ES-I3 (cell line): ENCODE results near the gene LAD1.

ENCODE experiments used
- H3K36me3 ChIP-seq: 2 replicates; pipeline ENCODE4 v1.6.1; 2013; ENCODE audit warnings: mild to moderate bottlenecking, low read length, control low read depth, moderate library complexity; ENCODE audit not compliant: insufficient read depth
- H3K4me1 ChIP-seq: 2 replicates; pipeline ENCODE4 v1.6.1; 2013; ENCODE audit warnings: mild to moderate bottlenecking, control low read depth, low read length; ENCODE audit not compliant: insufficient read depth
- H3K9ac ChIP-seq: 2 replicates; pipeline ENCODE4 v1.6.1; 2013; ENCODE audit warnings: low read depth, mild to moderate bottlenecking, low read length, moderate library complexity
- H3K9me3 ChIP-seq: 2 replicates; pipeline ENCODE4 v1.6.1; 2013; ENCODE audit warnings: mild to moderate bottlenecking, low read length, moderate library complexity; ENCODE audit not compliant: control insufficient read depth, insufficient read depth

Gene LAD1

DNA sequence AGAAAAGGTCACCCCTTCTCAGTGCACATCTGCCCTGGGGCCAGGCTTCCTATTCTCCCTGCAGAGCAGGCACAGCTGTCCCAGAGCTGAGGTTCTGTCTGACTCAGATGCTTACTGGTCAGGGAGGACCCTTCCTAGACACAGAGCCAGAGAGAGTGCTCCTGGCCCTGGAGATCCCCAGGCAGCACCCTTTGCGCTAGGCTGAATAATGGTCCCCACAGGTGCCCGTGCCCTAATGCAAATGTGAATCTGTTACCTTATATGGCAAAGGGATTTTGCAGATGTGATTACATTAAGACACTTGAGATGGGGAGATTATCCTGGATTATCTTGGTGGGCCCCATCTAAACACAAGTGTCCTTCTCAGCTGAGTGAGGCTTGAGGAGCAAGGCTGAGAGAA, 25.0 kb upstream of the LAD1 start:
- Histone ChIP-seq H3K9me3 (no peaks in the 10 kb centered on the region; the same call in 1 of the 2 replicates), H3K36me3 (no peaks in the 10 kb centered on the region), H3K4me1 (peaks cover 15% of the 10 kb centered on the region; the same call in 1 of the 2 replicates), H3K9ac (no peak overlapping the region)

DNA sequence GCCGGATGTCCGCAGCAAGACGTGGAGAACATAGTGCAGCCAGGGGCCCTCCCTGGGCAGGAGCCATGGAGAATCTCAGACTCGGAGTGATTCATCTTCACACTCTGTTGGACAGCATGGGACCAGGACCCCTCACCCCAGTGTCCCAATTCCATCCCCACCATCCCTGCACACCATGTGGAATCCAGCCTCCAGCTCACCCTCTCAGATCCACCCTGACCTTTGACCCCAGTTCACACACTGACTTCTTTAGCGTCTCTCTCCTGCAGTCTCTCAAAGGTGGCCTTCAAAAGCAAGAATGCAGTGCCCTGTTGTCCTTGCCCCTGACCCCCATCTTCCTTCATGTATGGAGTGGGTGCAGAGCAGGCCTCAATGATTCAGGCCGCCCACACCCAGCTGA, 24.5 kb upstream of the LAD1 start:
- H3K36me3 ChIP-seq: no peaks in the 10 kb centered on the region
- H3K4me1 ChIP-seq: peaks cover 15% of the 10 kb centered on the region; the same call in 1 of the 2 replicates
- H3K9me3 ChIP-seq: no peaks in the 10 kb centered on the region; the same call in 1 of the 2 replicates
- H3K9ac ChIP-seq: no peak overlapping the region

DNA sequence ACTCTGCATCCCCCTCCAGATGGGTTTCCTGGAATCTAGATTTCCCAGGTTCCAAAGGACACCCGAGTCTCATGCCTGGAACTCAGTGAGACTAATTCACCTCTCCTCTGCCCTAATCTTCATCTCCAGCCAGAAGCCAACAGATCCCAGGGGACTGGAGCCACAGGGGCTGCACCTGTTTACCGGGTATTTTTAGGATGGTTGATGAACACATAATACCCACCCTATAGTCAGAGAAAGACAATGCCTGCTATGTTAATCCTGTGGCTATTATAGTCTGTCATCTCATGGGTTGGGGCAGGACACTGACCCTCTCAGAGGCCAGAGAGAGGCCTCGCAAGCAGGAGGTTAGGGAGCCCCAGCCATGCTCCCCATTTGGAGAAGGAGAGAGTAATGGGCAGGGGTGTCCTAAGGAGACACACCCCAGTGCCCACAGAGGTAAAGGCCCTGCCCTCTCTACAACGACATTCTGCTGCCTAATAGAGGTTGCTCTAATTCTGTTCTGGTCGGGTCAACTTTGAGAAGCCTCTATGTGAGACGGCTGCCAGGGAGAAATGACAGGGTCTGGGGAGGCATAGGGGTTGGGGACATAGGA, 23.4 kb upstream of the LAD1 start:
- H3K4me1 ChIP-seq: peaks cover 15% of the 10 kb centered on the region; the same call in 1 of the 2 replicates
- no peaks in the 10 kb centered on the region; the same call in 1 of the 2 replicates for H3K9me3 ChIP-seq

DNA sequence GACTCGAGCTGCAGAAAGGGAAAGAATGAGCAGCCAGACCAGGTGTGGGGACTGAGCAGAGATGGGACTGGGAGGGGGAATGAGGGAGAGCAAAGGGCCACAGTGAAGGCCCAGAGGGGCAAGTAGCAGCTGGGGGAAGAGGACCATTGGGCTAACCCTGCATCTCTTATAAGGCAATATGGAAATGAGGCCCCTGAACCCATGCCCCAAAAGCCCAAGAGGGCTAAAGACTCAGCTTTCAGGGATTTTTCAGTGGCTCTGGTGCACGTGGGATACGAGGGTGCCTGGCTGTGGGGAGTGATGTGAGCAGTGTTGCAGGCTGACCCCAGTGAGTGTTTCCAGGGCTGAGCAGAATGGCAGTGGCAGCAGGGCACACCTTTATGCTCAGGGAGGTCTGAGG, 22.9 kb upstream of the LAD1 start:
- no peaks in the 10 kb centered on the region for H3K36me3 ChIP-seq
- H3K9me3 ChIP-seq: no peaks in the 10 kb centered on the region; the same call in 1 of the 2 replicates
- peaks cover 15% of the 10 kb centered on the region; the same call in 1 of the 2 replicates for H3K4me1 ChIP-seq
- no peak overlapping the region for H3K9ac ChIP-seq

More for the DNA sequence above, 23.4 kb upstream of the LAD1 start:
- Histone ChIP-seq H3K9ac (no peak overlapping the region), H3K36me3 (no peaks in the 10 kb centered on the region)

DNA sequence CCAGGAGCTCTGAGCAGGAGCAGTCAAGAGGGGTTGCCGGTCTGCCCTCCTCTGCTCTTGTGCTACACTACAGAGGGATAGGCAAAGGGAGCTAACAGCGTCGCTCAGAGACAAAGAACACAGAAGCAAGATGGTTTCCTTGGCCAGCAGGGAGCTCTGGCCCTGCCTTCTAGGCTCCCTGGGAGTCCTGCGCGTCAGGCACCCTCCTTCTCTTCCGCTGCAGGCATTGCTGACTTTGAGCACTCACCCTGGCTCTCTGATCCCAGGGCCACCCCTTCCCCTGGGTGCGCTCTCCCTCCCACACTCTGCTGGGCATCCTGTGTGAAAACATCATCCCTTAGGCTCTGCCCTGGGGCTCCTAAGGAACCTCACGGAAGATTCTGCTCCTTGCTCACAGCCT, 21.9 kb upstream of the LAD1 start:
- no peaks in the 10 kb centered on the region; the same call in 1 of the 2 replicates for H3K9me3 ChIP-seq
- peaks cover 15% of the 10 kb centered on the region; the same call in 1 of the 2 replicates for H3K4me1 ChIP-seq
- H3K36me3 ChIP-seq: no peaks in the 10 kb centered on the region
- no peak overlapping the region for H3K9ac ChIP-seq

DNA sequence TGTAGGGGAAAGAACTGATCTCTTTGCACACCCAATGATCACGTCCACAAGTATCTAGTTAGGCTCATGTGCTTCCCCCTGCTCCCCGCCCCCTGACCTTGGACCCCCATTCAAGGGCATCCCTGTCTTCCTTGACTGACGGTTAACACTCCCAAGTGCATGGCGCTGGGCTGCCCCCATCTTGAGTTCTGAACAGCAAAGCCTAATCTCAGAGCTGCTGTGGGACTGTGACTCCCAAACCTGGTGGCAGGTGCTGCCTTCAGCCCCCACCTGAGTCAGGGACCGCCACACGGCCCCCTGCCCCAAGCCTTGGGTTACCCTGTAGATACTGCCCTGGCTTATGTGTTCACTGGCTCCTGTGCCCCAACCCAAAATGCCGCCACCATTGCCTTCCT, 21.5 kb upstream of the LAD1 start:
- Histone ChIP-seq H3K4me1 (peaks cover 15% of the 10 kb centered on the region; the same call in 1 of the 2 replicates), H3K9ac (no peak overlapping the region), H3K9me3 (no peaks in the 10 kb centered on the region; the same call in 1 of the 2 replicates), H3K36me3 (no peaks in the 10 kb centered on the region)

DNA sequence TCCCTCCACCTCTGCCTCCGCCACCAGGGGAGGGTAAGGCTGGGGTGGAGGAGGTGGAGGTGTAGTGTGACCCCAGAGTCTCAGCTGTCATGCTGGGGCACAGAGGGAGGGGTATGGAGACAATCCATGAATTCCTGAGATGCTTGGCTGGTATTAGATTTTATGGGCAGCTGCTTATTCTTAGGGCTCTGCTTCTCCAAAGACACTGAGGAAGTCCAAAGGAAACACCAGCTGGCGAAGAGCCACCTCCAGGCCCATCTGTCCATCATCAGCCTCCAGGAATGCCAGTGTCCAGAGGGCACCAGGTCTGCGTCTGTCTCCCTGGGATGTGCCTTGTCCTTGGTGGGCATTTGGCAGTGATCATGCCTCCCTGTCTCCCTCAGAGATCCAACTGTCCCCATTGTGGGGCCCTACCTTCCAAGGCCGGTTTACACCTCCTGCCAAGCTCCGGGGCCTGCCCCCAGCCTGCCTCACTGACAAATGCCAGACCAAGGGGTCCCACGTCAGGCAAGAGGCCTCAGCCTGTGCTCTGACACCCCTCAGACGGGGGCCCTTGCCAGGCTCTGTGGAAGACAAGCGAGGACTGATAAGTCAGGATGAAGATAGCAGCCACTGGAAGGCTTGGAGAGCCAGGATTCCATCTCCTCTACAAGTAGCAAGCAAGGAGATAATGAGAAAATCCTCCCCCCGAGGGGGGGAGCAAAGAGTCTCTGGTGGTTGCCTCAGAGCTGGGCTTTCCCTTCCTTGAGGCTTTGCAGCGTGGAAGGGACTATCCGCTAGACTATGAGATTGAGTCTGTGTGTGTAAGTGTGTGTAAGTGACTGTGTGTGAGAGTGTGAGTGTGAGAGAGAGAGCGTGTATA, 20.9 kb upstream of the LAD1 start:
- no peaks in the 10 kb centered on the region for H3K36me3 ChIP-seq

DNA sequence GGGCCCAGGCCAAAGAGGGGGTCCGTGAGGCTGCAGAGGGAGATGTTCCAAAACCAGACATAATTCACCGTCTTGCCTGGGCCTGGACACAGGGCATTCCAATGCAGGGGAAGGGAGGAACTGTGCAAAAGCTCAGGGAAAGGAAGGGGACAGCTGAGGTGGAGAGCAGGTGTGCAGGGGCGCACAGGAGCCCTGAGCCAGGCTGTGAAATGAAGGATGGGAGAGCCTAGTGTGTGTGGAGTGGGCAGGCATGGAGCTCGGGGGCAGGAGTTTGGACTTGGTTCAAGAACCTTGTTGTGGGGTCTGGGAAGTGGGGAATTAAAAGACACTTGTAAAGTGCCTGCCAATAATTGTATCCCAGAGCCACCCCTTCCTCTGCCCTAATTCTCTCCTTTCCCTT, 20.1 kb upstream of the LAD1 start:
- peaks cover 15% of the 10 kb centered on the region; the same call in 1 of the 2 replicates for H3K4me1 ChIP-seq
- no peaks in the 10 kb centered on the region; the same call in none of the 2 replicates for H3K9me3 ChIP-seq
- no peaks in the 10 kb centered on the region for H3K36me3 ChIP-seq
- no peak overlapping the region for H3K9ac ChIP-seq

More for the DNA sequence above, 20.9 kb upstream of the LAD1 start:
- Histone ChIP-seq H3K9ac (no peak overlapping the region), H3K9me3 (no peaks in the 10 kb centered on the region; the same call in 1 of the 2 replicates), H3K4me1 (peaks cover 15% of the 10 kb centered on the region; the same call in 1 of the 2 replicates)

DNA sequence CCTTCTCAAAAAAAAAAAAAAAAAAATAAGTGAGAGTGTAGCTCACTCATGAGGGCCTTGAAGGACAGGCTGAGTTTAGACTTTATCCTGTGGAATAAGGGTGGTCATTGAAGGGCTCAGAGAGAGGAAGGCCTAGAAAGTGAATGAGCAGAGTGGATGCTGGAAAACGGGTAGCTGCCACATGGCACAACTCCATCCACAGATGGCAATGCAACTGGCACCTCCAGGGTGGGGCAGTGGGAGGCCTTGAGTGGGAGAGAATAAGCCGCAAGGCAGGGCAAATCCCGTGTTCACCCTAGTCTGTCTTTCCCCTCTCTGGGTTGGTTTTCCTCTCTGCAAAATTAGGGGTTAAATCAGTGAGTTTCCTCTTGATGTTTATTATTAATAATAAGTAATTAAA, 19.3 kb upstream of the LAD1 start:
- Histone ChIP-seq H3K9ac (no peak overlapping the region), H3K36me3 (no peaks in the 10 kb centered on the region), H3K4me1 (peaks cover 15% of the 10 kb centered on the region; the same call in 1 of the 2 replicates), H3K9me3 (no peaks in the 10 kb centered on the region; the same call in none of the 2 replicates)

DNA sequence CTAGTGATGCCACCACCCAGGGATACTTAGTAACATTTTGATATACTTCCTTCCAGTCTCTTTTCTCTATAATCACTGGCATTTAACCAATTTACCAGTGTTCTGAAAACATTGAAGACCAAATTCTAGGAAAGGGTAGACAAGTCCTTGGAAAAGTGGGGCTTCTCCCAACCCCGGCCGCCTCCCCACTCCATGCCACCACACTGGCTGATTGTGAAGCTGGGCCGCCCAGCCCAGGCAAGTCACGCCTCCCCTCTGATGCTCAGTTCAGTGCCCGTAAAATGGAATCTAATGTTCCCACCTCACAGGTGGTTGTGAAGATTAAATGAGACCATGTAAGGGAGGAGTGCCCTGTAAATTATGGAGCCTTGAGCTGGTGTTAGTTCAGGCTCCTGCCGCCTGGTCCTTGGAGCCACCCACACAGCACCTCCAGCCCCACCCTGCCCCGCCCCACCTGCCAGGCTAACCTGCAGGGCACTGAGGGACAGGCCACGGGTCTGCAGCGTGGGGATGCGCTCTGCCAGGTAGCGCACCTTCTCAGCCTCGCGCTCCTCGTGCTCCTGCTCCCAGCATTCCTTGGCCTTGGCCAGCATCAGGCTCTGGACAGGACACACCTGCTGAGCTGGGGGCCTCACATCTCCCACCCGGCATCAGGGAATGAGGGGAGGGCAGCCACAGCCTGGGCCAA, 15.1 kb upstream of the LAD1 start:
- Histone ChIP-seq H3K9me3 (no peaks in the 10 kb centered on the region; the same call in none of the 2 replicates), H3K4me1 (no peaks in the 10 kb centered on the region), H3K36me3 (no peaks in the 10 kb centered on the region), H3K9ac (no peak overlapping the region)

DNA sequence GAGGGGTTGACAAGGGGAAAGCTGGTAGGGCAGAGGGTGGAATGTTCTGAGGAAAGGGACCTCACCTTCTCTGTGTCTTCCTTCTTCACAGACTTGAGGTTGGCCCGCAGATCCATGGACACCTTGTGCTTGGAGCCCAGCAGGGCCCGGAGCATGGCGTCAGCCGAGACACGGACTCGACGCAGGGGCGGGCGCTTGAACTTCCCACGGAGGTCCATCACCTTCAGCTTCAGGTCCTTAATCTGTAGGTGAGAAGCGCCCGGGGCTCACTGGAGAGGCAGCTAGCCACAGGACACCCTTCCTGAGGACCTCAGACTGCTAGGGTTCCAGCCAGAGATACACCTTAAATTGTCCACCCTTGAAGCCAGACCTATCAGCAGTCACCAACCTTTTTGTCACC, 12.2 kb upstream of the LAD1 start:
- Histone ChIP-seq H3K9me3 (no peaks in the 10 kb centered on the region; the same call in none of the 2 replicates), H3K9ac (no peak overlapping the region), H3K36me3 (no peaks in the 10 kb centered on the region), H3K4me1 (peaks cover 2% of the 10 kb centered on the region; the same call in 1 of the 2 replicates)

DNA sequence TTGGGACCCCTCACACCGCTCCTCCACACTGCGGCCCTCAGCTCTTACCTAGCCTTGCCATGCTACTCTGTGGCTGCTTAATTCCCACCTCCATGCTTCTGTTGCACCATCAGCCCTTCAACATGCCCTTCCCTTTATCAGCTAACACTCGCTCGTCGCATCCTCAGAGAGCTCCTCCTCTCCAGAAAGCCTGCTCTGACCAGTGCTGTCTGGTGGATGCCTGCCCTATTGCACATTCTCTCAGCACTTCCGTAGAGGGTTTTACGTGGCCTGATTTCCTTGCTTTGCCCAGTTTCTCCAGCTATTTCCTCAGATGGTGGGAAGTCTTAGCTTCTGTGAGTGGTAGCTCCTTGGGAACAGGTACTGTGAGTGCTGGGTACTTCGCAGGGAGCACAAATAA, 10.3 kb upstream of the LAD1 start:
- H3K9ac ChIP-seq: no peak overlapping the region
- H3K9me3 ChIP-seq: no peaks in the 10 kb centered on the region
- H3K36me3 ChIP-seq: no peaks in the 10 kb centered on the region
- peaks cover 2% of the 10 kb centered on the region; the same call in 1 of the 2 replicates for H3K4me1 ChIP-seq

DNA sequence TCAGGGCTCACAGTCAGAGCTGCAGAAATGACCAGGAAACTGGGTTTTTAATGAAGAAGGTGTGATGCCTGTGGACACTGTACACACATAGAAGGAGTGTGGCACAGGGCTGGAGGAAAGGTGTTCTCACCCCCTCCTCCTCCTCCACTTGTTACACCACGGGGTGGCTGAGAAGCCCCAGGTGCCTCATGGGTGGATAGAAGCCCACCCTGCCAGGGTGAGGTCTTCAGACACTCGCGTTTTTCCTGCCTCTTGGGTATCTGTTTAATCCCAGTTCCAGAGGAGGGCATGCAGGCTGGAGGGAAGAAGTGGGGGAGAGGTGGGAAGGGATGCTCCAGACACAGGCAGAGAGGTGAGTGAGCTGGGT, 9.7 kb upstream of the LAD1 start:
- Histone ChIP-seq H3K9me3 (no peaks in the 10 kb centered on the region), H3K4me1 (peaks cover 2% of the 10 kb centered on the region; the same call in 1 of the 2 replicates), H3K36me3 (no peaks in the 10 kb centered on the region), H3K9ac (no peak overlapping the region)

DNA sequence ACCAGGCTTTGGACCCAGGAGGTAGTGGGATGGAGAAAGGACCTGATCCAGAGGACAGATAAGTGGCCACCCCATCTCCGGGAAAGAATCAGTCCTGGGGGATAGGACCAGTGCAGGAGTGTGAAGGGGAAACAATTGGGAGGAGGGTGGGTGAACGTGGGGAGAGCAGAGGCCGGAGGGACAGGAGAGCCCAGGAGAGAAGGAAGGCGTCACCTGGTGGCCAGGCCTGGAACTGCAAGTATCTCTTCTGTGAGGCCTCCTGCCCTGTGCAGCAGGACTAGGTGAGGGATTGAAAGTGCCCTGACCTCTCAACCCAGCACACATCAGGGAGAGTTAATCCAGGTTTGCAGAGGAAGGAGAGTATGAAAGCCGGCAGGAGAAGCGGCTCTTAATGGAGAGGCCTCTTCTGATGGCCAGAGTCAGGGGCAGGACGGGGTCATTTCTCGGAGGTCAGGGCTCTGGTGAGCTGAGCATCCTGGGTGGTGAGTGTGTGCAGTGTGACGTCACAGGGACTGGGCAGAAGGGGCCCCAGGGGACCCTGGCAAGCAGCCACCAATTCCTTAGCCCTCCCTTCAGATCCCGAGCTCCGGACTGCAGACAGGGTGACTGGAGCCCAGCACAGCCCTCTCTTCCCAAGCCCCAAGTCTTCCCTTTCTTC, 9.2 kb upstream of the LAD1 start:
- no peaks in the 10 kb centered on the region for H3K9me3 ChIP-seq
- H3K36me3 ChIP-seq: no peaks in the 10 kb centered on the region
- H3K4me1 ChIP-seq: peaks cover 2% of the 10 kb centered on the region; the same call in 1 of the 2 replicates
- H3K9ac ChIP-seq: no peak overlapping the region
